Bronchial epithelial cell (primary cell): Measurements from ENCODE around the gene PRKCH. TPM values are rescaled to one million over a fixed set of nuclear protein-coding genes. Genes with fewer than 3 reads are reported as not detected.
"Not testable (repeated sequence)": the region's sequence is repeated elsewhere in the genome, so short reads cannot be mapped to it uniquely, and the experiment has no call there.

Experiments
- DNase-seq: peaks from one replicate; pipeline ENCODE4 v3.0.0-alpha.2; 2010; ENCODE audit warnings: low read depth
- FAIRE-seq: peaks from 2 replicates; lab custom pipeline; 2011; peaks lifted over from hg19 to GRCh38; lab: Jason Lieb, UNC
- H3K27me3 ChIP-seq: 2 replicates; pipeline ENCODE4 v1.5.1; 2011; ENCODE audit warnings: low read length; ENCODE audit not compliant: control insufficient read depth, insufficient read depth
- H3K36me3 ChIP-seq: 2 replicates; pipeline ENCODE4 v1.5.1; 2011; ENCODE audit warnings: low read length; ENCODE audit not compliant: control insufficient read depth, insufficient read depth
- H3K4me3 ChIP-seq: 2 replicates; pipeline ENCODE4 v1.5.1; 2011; ENCODE audit warnings: mild to moderate bottlenecking, low read depth, low read length, control low read depth
- total RNA-seq: library from RNA; depleted of rRNA; stranded (reverse); fragments of >200 nt; gene quantifications from 2 replicates; pipeline ENCODE4 v1.2.1, GENCODE V29; 2014
- TF ChIP-seq, protein P1 (sequence below): IDR thresholded peaks from 2 replicates; pipeline ENCODE4 v1.5.1; 2011; ENCODE audit warnings: mild to moderate bottlenecking, moderate library complexity, low read length, control low read depth, inconsistent platforms; ENCODE audit not compliant: insufficient read depth, severe bottlenecking

The PRKCH gene
- total RNA-seq, 1 donor from 2014 or later, result 24.5 TPM

DNA sequence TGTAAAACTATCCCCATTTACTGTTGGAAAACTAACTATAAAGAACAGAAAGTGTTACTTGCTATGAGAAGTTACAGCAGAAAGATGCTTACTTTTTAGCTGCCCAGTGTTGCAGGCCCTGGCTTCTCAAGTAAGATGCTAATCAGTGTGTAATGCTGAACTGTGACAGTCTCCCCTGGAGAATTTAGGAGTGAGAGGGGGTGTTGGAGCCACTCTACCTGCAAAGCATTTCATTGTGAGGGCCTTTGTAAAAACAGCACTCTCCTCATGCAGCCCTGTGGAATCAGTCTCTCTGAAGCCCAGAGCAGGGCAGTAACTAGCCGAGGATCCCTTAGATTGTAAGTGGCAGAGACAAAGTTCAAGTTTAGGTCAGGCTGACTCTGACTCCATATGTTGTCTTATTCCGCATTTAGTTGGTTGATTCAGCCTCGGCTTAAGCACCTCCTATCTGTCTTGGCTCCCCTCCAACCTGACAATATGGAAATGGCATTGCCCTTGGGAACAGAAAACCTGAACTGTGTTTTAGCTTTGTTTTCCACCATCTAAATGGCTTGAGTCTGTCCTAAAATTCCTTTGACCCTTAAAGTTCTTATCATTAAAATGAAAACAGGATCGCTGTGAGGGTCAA is 141.3 kb downstream of the PRKCH start:
- no peak overlapping the region for H3K4me3 ChIP-seq
- TF ChIP-seq, protein P1, sequence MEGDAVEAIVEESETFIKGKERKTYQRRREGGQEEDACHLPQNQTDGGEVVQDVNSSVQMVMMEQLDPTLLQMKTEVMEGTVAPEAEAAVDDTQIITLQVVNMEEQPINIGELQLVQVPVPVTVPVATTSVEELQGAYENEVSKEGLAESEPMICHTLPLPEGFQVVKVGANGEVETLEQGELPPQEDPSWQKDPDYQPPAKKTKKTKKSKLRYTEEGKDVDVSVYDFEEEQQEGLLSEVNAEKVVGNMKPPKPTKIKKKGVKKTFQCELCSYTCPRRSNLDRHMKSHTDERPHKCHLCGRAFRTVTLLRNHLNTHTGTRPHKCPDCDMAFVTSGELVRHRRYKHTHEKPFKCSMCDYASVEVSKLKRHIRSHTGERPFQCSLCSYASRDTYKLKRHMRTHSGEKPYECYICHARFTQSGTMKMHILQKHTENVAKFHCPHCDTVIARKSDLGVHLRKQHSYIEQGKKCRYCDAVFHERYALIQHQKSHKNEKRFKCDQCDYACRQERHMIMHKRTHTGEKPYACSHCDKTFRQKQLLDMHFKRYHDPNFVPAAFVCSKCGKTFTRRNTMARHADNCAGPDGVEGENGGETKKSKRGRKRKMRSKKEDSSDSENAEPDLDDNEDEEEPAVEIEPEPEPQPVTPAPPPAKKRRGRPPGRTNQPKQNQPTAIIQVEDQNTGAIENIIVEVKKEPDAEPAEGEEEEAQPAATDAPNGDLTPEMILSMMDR, result no peak
- no peaks in the 10 kb centered on the region for H3K27me3 ChIP-seq
- peaks cover 3% of the 10 kb centered on the region for H3K36me3 ChIP-seq
- DNase-seq, result peak; percentile 75
- FAIRE-seq, result no peak

- FAIRE-seq (no peak), DNase-seq (no peak)
- H3K4me3 ChIP-seq, result no peak overlapping the region
- TF ChIP-seq, protein P1, result no peak
- no peaks in the 10 kb centered on the region for H3K27me3 ChIP-seq
- no peaks in the 10 kb centered on the region for H3K36me3 ChIP-seq
Measured at GRCh38 chr14:61463664-61464285, 142.4 kb downstream of the PRKCH start.

- H3K27me3 ChIP-seq, DNase-seq, FAIRE-seq, H3K36me3 ChIP-seq, H3K4me3 ChIP-seq: not testable (repeated sequence)
Measured at GRCh38 chr14:61464539-61465320, 143.4 kb downstream of the PRKCH start.

- peak; percentile 95 for DNase-seq
- H3K27me3 ChIP-seq, result no peaks in the 10 kb centered on the region
- TF ChIP-seq, protein P1, result no peak
- no peak for FAIRE-seq
- H3K36me3 ChIP-seq, result no peaks in the 10 kb centered on the region
- H3K4me3 ChIP-seq, result no peak overlapping the region
Measured at GRCh38 chr14:61466249-61466904, 145.0 kb downstream of the PRKCH start.

GRCh38 chr14:61466905-61467280 is 145.5 kb downstream of the PRKCH start:
- FAIRE-seq, result no peak

More at GRCh38 chr14:61466905-61467280, 145.5 kb downstream of the PRKCH start:
- no peak overlapping the region for H3K4me3 ChIP-seq
- no peaks in the 10 kb centered on the region for H3K27me3 ChIP-seq
- TF ChIP-seq, protein P1, result no peak
- no peak for DNase-seq
- H3K36me3 ChIP-seq, result no peaks in the 10 kb centered on the region
